GM12892 (cell line): ENCODE data around the gene UIMC1.

Experiments used
- POLR2A ChIP-seq: IDR thresholded peaks from 2 replicates; pipeline ENCODE4 v1.6.1; 2011; ENCODE audit warnings: low read depth, low read length, control low read depth
- POLR2AphosphoS5 ChIP-seq: IDR thresholded peaks from 2 replicates; pipeline ENCODE4 v1.6.1; 2011; ENCODE audit warnings: low read depth, low read length, control low read depth
- TAF1 ChIP-seq: IDR thresholded peaks from 2 replicates; pipeline ENCODE4 v1.6.1; 2011; ENCODE audit warnings: low read depth, mild to moderate bottlenecking, control low read depth, low read length, borderline replicate concordance

- TF ChIP-seq POLR2AphosphoS5 (no peak), POLR2A (no peak), TAF1 (no peak)
Measured at GRCh38 chr5:177003649-177004048, 2.9 kb downstream of the UIMC1 start.
